ENCODE measurements around the gene CYLD. TPM values are rescaled to one million over a fixed set of nuclear protein-coding genes. Genes with fewer than 3 reads are reported as not detected.

CYLD gene
- total and polyA plus RNA-seq, 2 experiments from 2014 or later: 6.9 to 30.9 TPM

GRCh38 chr16:50752471-50753235 is 10.8 kb downstream of the CYLD start:
- Mint-ChIP-seq H3K9me3 (no peaks in the 10 kb centered on the region; the same call in 2 of the 3 replicates), H3K27me3 (ENCODE audit: insufficient read depth, low read depth, poor library complexity) (no peaks in the 10 kb centered on the region), H3K4me3 (no peak overlapping the region), H3K36me3 (ENCODE audit: low read depth) (peaks cover 15% of the 10 kb centered on the region), H3K4me1 (no peaks in the 10 kb centered on the region; the same call in 2 of the 3 replicates), H3K27ac (no peak overlapping the region)
- Histone ChIP-seq H2AFZ (no peak overlapping the region), H3F3A (replicated peaks; ENCODE audit: low read depth) (no peaks in the 10 kb centered on the region), H3K27ac (ENCODE audit: low read depth) (no peak overlapping the region), H3K79me2 (replicated peaks; ENCODE audit: insufficient read depth) (no peaks in the 10 kb centered on the region), H3K4me3 (no peak overlapping the region), H3K27me3 (ENCODE audit: insufficient read depth) (no peaks in the 10 kb centered on the region), H3K4me1 (ENCODE audit: insufficient read depth) (no peaks in the 10 kb centered on the region), H3K4me2 (no peak overlapping the region), H3K36me3 (ENCODE audit: insufficient read depth) (peaks cover 3% of the 10 kb centered on the region; the same call in 1 of the 2 replicates), H3K9me2 (ENCODE audit: insufficient read depth) (no peaks in the 10 kb centered on the region), H4K20me1 (replicated peaks; ENCODE audit: insufficient read depth) (no peaks in the 10 kb centered on the region)
- DNase-seq (ENCODE audit: low spot score): no peak
- no peak for ATAC-seq
- TF ChIP-seq EZH2phosphoT487 (IDR thresholded peaks at IDR 0.05; ENCODE audit: unreplicated experiment): no peak

- ATAC-seq (no peak), DNase-seq (ENCODE audit: low spot score) (no peak)
- no peaks in the 10 kb centered on the region for H3K9me2 ChIP-seq (ENCODE audit: insufficient read depth)
- H3K36me3 Mint-ChIP-seq (ENCODE audit: low read depth): peaks cover 13% of the 10 kb centered on the region
- H3K4me3 Mint-ChIP-seq: no peak overlapping the region
- H3K27ac Mint-ChIP-seq: no peak overlapping the region
- H3K27me3 ChIP-seq (ENCODE audit: insufficient read depth): no peaks in the 10 kb centered on the region
- no peaks in the 10 kb centered on the region; the same call in 2 of the 3 replicates for H3K9me3 Mint-ChIP-seq
- H3F3A ChIP-seq (replicated peaks; ENCODE audit: low read depth): no peaks in the 10 kb centered on the region
- no peaks in the 10 kb centered on the region; the same call in 1 of the 2 replicates for H3K79me2 ChIP-seq (replicated peaks; ENCODE audit: insufficient read depth)
- peaks cover 8% of the 10 kb centered on the region for H3K4me1 Mint-ChIP-seq
- no peaks in the 10 kb centered on the region; the same call in 1 of the 2 replicates for H4K20me1 ChIP-seq (replicated peaks; ENCODE audit: insufficient read depth)
- peaks cover 3% of the 10 kb centered on the region; the same call in 1 of the 2 replicates for H3K36me3 ChIP-seq (ENCODE audit: insufficient read depth)
- peaks cover 1% of the 10 kb centered on the region for H3K27me3 Mint-ChIP-seq (ENCODE audit: insufficient read depth, low read depth, poor library complexity)
- no peak overlapping the region for H2AFZ ChIP-seq
- H3K4me1 ChIP-seq (ENCODE audit: insufficient read depth): no peaks in the 10 kb centered on the region
- H3K27ac ChIP-seq (ENCODE audit: low read depth): no peak overlapping the region
- TF ChIP-seq NANOG (IDR thresholded peaks at IDR 0.05; ENCODE audit: borderline replicate concordance): no peak
- no peak for TF ChIP-seq EZH2phosphoT487 (IDR thresholded peaks at IDR 0.05; ENCODE audit: unreplicated experiment)
- TF ChIP-seq STAT1 (IDR thresholded peaks at IDR 0.05; ENCODE audit: unreplicated experiment): no peak
- no peak for TF ChIP-seq CREB1 (CRISPR knock-in tag; IDR thresholded peaks at IDR 0.05; ENCODE audit: low read depth)
- TF ChIP-seq ETS1 (IDR thresholded peaks at IDR 0.05): no peak
- TF ChIP-seq EZH2 (IDR thresholded peaks at IDR 0.05; ENCODE audit: low read depth, unreplicated experiment): no peak
- TF ChIP-seq REST (IDR thresholded peaks at IDR 0.05; ENCODE audit: unreplicated experiment): no peak
- TF ChIP-seq ZNF462 (CRISPR knock-in tag; IDR thresholded peaks at IDR 0.05): no peak
- no peak for TF ChIP-seq ZNF114 (CRISPR knock-in tag; IDR thresholded peaks at IDR 0.05)
- TF ChIP-seq ZNF331 (CRISPR knock-in tag; IDR thresholded peaks at IDR 0.05; ENCODE audit: low read depth): no peak
- H3K4me3 ChIP-seq: no peak overlapping the region
- H3K4me2 ChIP-seq: no peak overlapping the region
These were observed 14.6 kb downstream of the CYLD start for GRCh38 chr16:50756473-50756872.

Measured in GM23338 (cell line).